Activated naive CD4-positive, alpha-beta T cell treated with anti-CD3 and anti-CD28 coated beads for 36 hours (primary cell): Measurements from ENCODE around the gene S100G. TPM values are rescaled to one million over a fixed set of nuclear protein-coding genes. Genes with fewer than 3 reads are reported as not detected.

Experiments used
- CTCF ChIA-PET: fragments of 350-600 bp; sonication (Branson Sonifier 250); formaldehyde crosslinking; loops from one replicate; lab custom pipeline; 2021; ENCODE audit warnings: antibody characterized with exemption; lab: Charles Lee
- DNase-seq: peaks from one replicate; pipeline ENCODE4 v3.0.0-alpha.2; 2020
- H3K27ac Mint-ChIP-seq: one replicate; pipeline ENCODE4 v1.8.0; 2021; ENCODE audit warnings: mild to moderate bottlenecking, mixed read lengths
- H3K27me3 Mint-ChIP-seq: one replicate; pipeline ENCODE4 v1.8.0; 2021; ENCODE audit warnings: low read depth, mixed read lengths
- H3K36me3 Mint-ChIP-seq: one replicate; pipeline ENCODE4 v1.8.0; 2021; ENCODE audit warnings: low read depth, mixed read lengths
- H3K4me1 Mint-ChIP-seq: one replicate; pipeline ENCODE4 v1.8.0; 2021; ENCODE audit warnings: low read depth, mixed read lengths
- H3K4me3 Mint-ChIP-seq: one replicate; pipeline ENCODE4 v1.8.0; 2021; ENCODE audit warnings: mild to moderate bottlenecking, moderate library complexity, mixed read lengths
- H3K9me3 Mint-ChIP-seq: one replicate; pipeline ENCODE4 v1.8.0; 2021; ENCODE audit warnings: mixed read lengths
- intact Hi-C: fragments of 100-400 bp; cut with micrococcal nuclease; formaldehyde crosslinking; loops from one replicate; pipeline ENCODE4 v1.15.1; 2023
- total RNA-seq, 2 experiments: library from RNA; stranded (reverse); gene quantifications; one replicate each; pipeline ENCODE4 v1.2.3, GENCODE V29; 2021

The S100G gene
- total RNA-seq, 2 experiments from 2014 or later: not detected

- no peak for DNase-seq
- Mint-ChIP-seq H3K9me3 (no peaks in the 10 kb centered on the region), H3K36me3 (peaks cover 4% of the 10 kb centered on the region), H3K27ac (no peak overlapping the region), H3K4me3 (no peak overlapping the region), H3K27me3 (no peaks in the 10 kb centered on the region), H3K4me1 (no peaks in the 10 kb centered on the region)
- CTCF ChIA-PET: no interaction called here
- intact Hi-C loops: no loop called here
Measured at GRCh38 chrX:16653424-16653823, 3.5 kb downstream of the S100G start.

- no peak overlapping the region for H3K27ac Mint-ChIP-seq
- no peaks in the 10 kb centered on the region for H3K27me3 Mint-ChIP-seq
- CTCF ChIA-PET: no interaction called here
- H3K4me3 Mint-ChIP-seq: no peak overlapping the region
- no peaks in the 10 kb centered on the region for H3K9me3 Mint-ChIP-seq
- peaks cover 4% of the 10 kb centered on the region for H3K36me3 Mint-ChIP-seq
- no peak for DNase-seq
- intact Hi-C loops: no loop called here
- H3K4me1 Mint-ChIP-seq: no peaks in the 10 kb centered on the region
Measured at GRCh38 chrX:16654093-16654492, 4.1 kb downstream of the S100G start.

- Mint-ChIP-seq H3K9me3 (no peaks in the 10 kb centered on the region), H3K4me3 (no peak overlapping the region), H3K27me3 (no peaks in the 10 kb centered on the region), H3K27ac (no peak overlapping the region), H3K36me3 (peaks cover 2% of the 10 kb centered on the region), H3K4me1 (no peaks in the 10 kb centered on the region)
- CTCF ChIA-PET: no interaction called here
- no peak for DNase-seq
- intact Hi-C loops: no loop called here
Measured at GRCh38 chrX:16658284-16658683, 8.3 kb downstream of the S100G start.

- H3K9me3 Mint-ChIP-seq: no peaks in the 10 kb centered on the region
- H3K4me1 Mint-ChIP-seq: no peaks in the 10 kb centered on the region
- intact Hi-C loops: no loop called here
- H3K27me3 Mint-ChIP-seq: no peaks in the 10 kb centered on the region
- H3K27ac Mint-ChIP-seq: no peak overlapping the region
- DNase-seq: no peak
- CTCF ChIA-PET: no interaction called here
- peaks cover 2% of the 10 kb centered on the region for H3K36me3 Mint-ChIP-seq
- H3K4me3 Mint-ChIP-seq: no peak overlapping the region
Measured at GRCh38 chrX:16659321-16659720, 9.4 kb downstream of the S100G start.

DNA sequence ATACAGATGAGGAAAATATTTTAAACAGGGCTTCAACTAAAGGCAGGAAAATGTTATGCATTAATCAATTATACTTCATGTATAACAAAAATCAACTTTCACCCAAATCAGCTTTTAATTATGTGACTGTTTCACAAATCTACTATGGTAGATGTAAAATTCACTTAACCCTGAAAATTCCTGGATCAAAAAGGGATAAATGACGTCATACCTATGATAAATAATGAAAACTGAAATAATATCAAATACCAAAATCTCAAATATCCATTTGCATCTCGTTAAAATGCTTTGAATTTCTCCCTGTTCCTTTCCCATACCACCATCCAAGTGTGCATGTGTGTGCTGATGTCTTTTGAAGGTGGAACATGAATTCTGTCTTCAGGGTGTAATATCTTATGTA is 11.5 kb downstream of the S100G start:
- CTCF ChIA-PET: no interaction called here
- no peaks in the 10 kb centered on the region for H3K27me3 Mint-ChIP-seq
- H3K4me1 Mint-ChIP-seq: no peaks in the 10 kb centered on the region

DNA sequence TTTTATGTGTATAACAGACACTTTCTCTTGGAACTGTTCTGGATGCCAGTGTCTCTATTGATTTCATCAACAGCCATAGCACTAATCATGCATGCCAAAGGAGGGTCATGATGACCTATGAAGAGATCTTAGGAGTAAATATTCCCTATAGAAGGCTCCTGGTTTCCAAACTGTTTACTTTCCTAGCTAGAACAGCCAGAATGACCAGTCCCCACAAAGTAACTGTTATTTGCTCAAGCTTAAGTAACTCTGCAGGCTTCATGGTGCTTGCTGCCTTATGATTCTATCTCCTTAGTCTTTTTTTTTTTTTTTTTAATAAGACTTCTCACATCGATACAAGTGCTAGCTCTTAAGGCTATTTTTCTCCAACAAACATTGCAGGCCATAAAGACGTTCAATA is 12.4 kb downstream of the S100G start:
- DNase-seq: no peak
- Mint-ChIP-seq H3K4me1 (no peaks in the 10 kb centered on the region), H3K27ac (no peak overlapping the region), H3K9me3 (no peaks in the 10 kb centered on the region), H3K4me3 (no peak overlapping the region), H3K36me3 (peaks cover 2% of the 10 kb centered on the region), H3K27me3 (no peaks in the 10 kb centered on the region)
- CTCF ChIA-PET: no interaction called here
- intact Hi-C loops: no loop called here

More for the DNA sequence above, 11.5 kb downstream of the S100G start:
- Mint-ChIP-seq H3K36me3 (peaks cover 2% of the 10 kb centered on the region), H3K4me3 (no peak overlapping the region), H3K27ac (no peak overlapping the region), H3K9me3 (no peaks in the 10 kb centered on the region)
- intact Hi-C loops: no loop called here
- no peak for DNase-seq

- DNase-seq: no peak
- H3K9me3 Mint-ChIP-seq: no peaks in the 10 kb centered on the region
- H3K27ac Mint-ChIP-seq: no peak overlapping the region
- H3K36me3 Mint-ChIP-seq: no peaks in the 10 kb centered on the region
- intact Hi-C loops: no loop called here
- no peak overlapping the region for H3K4me3 Mint-ChIP-seq
- CTCF ChIA-PET: interaction anchor here (0.6 to 0.7 kb wide), 2 partner anchors 57 to 96 kb away, joined by 3 read pairs; no protein-coding TSS in a partner anchor
- no peaks in the 10 kb centered on the region for H3K4me1 Mint-ChIP-seq
- H3K27me3 Mint-ChIP-seq: no peaks in the 10 kb centered on the region
Measured at GRCh38 chrX:16664074-16664473, 14.1 kb downstream of the S100G start.

GRCh38 chrX:16664626-16665025 is 14.7 kb downstream of the S100G start:
- Mint-ChIP-seq H3K36me3 (no peaks in the 10 kb centered on the region), H3K4me3 (no peak overlapping the region), H3K9me3 (no peaks in the 10 kb centered on the region), H3K4me1 (no peaks in the 10 kb centered on the region), H3K27ac (no peak overlapping the region), H3K27me3 (no peaks in the 10 kb centered on the region)
- no peak for DNase-seq
- CTCF ChIA-PET: interaction anchor here (0.7 kb wide), 1 partner anchor 58 kb away, joined by 3 read pairs; no protein-coding TSS in a partner anchor
- intact Hi-C loops: no loop called here

DNA sequence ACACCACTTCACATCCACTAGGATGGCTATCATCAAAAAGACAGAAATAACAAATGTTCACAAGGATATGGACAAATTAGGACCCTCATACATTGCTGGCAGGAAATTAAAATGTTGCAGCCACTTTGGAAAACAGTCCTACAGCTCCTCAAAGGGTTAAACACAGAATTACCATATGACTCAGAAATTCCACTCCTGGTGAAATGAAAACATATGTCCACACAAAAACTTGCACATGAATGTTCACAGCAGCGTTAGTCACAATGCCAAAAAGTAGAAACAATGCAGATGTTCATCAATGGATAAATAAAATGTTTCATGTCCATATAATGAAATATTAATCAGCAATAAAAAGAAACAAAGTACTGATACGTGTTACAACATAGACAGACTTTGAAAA is 15.1 kb downstream of the S100G start:
- no peak overlapping the region for H3K4me3 Mint-ChIP-seq
- DNase-seq: no peak
- intact Hi-C loops: no loop called here
- H3K27me3 Mint-ChIP-seq: no peaks in the 10 kb centered on the region
- no peaks in the 10 kb centered on the region for H3K4me1 Mint-ChIP-seq
- H3K36me3 Mint-ChIP-seq: no peaks in the 10 kb centered on the region
- CTCF ChIA-PET: interaction anchor here (0.6 kb wide), 1 partner anchor 19 kb away, joined by 3 read pairs; no protein-coding TSS in a partner anchor
- H3K27ac Mint-ChIP-seq: no peak overlapping the region
- H3K9me3 Mint-ChIP-seq: no peaks in the 10 kb centered on the region

GRCh38 chrX:16666541-16666940 is 16.6 kb downstream of the S100G start:
- H3K9me3 Mint-ChIP-seq: no peaks in the 10 kb centered on the region
- DNase-seq: no peak
- no peak overlapping the region for H3K27ac Mint-ChIP-seq
- H3K27me3 Mint-ChIP-seq: no peaks in the 10 kb centered on the region
- no peak overlapping the region for H3K4me3 Mint-ChIP-seq
- H3K4me1 Mint-ChIP-seq: no peaks in the 10 kb centered on the region
- intact Hi-C loops: no loop called here
- no peaks in the 10 kb centered on the region for H3K36me3 Mint-ChIP-seq
- CTCF ChIA-PET: no interaction called here

- Mint-ChIP-seq H3K36me3 (no peaks in the 10 kb centered on the region), H3K27me3 (no peaks in the 10 kb centered on the region), H3K9me3 (no peaks in the 10 kb centered on the region), H3K4me1 (no peaks in the 10 kb centered on the region), H3K27ac (no peak overlapping the region), H3K4me3 (no peak overlapping the region)
- DNase-seq: peak; percentile 45
- intact Hi-C loops: loop anchor here (1.0 to 10.0 kb wide), 4 partner anchors 235 to 906 kb away; partner anchors contain the start of gene GRPR
- CTCF ChIA-PET: interaction anchor here (1.9 kb wide), 1 partner anchor 234 kb away, joined by 5 read pairs; no protein-coding TSS in a partner anchor
Measured at GRCh38 chrX:16671005-16671404, 21.0 kb downstream of the S100G start.

- H3K27ac Mint-ChIP-seq: no peak overlapping the region
- no peak overlapping the region for H3K4me3 Mint-ChIP-seq
- no peak for DNase-seq
- H3K36me3 Mint-ChIP-seq: peaks cover 5% of the 10 kb centered on the region
- no peaks in the 10 kb centered on the region for H3K4me1 Mint-ChIP-seq
- intact Hi-C loops: loop anchor here (10.0 kb wide), 1 partner anchor 914 kb away; no protein-coding TSS in a partner anchor
- CTCF ChIA-PET: no interaction called here
- H3K27me3 Mint-ChIP-seq: no peaks in the 10 kb centered on the region
- H3K9me3 Mint-ChIP-seq: no peaks in the 10 kb centered on the region
Measured at GRCh38 chrX:16678689-16679088, 28.7 kb downstream of the S100G start.

GRCh38 chrX:16683007-16683664 is 33.2 kb downstream of the S100G start:
- DNase-seq: no peak
- CTCF ChIA-PET: interaction anchor here (0.6 kb wide), 1 partner anchor 20 kb away, joined by 4 read pairs; no protein-coding TSS in a partner anchor
- peaks cover 3% of the 10 kb centered on the region for H3K36me3 Mint-ChIP-seq
- intact Hi-C loops: no loop called here
- H3K4me1 Mint-ChIP-seq: no peaks in the 10 kb centered on the region
- no peak overlapping the region for H3K27ac Mint-ChIP-seq
- no peaks in the 10 kb centered on the region for H3K9me3 Mint-ChIP-seq
- no peak overlapping the region for H3K4me3 Mint-ChIP-seq
- no peaks in the 10 kb centered on the region for H3K27me3 Mint-ChIP-seq
